Endothelial cell (in vitro differentiated cells): ENCODE measurements around the gene SFSWAP. TPM values are rescaled to one million over a fixed set of nuclear protein-coding genes. Genes with fewer than 3 reads are reported as not detected.

Experiments used
- DNase-seq: peaks from one replicate; pipeline ENCODE4 v3.0.0; 2021; ENCODE audit warnings: low spot score
- H3K27ac Mint-ChIP-seq: one replicate; pipeline ENCODE4 v1.8.0; 2021; ENCODE audit warnings: mixed read lengths, inconsistent platforms; ENCODE audit not compliant: unreplicated experiment
- H3K27me3 Mint-ChIP-seq: one replicate; pipeline ENCODE4 v1.8.0; 2021; ENCODE audit warnings: mild to moderate bottlenecking, moderate library complexity, mixed read lengths, inconsistent platforms; ENCODE audit not compliant: unreplicated experiment
- H3K36me3 Mint-ChIP-seq: one replicate; pipeline ENCODE4 v1.8.0; 2021; ENCODE audit warnings: mild to moderate bottlenecking, low read depth, mixed read lengths, inconsistent platforms; ENCODE audit not compliant: unreplicated experiment
- H3K4me1 Mint-ChIP-seq: one replicate; pipeline ENCODE4 v1.8.0; 2021; ENCODE audit warnings: mild to moderate bottlenecking, mixed read lengths, inconsistent platforms; ENCODE audit not compliant: unreplicated experiment
- H3K4me3 Mint-ChIP-seq: one replicate; pipeline ENCODE4 v1.8.0; 2021; ENCODE audit warnings: mild to moderate bottlenecking, mixed read lengths, inconsistent platforms; ENCODE audit not compliant: unreplicated experiment
- H3K9me3 Mint-ChIP-seq: one replicate; pipeline ENCODE4 v1.8.0; 2021; ENCODE audit warnings: mixed read lengths, inconsistent platforms; ENCODE audit not compliant: unreplicated experiment
- total RNA-seq: library from RNA; stranded (reverse); fragmentation: NEBNext Ultra II Directional; extraction: Animal tissue kit (Norgen Biotek cat#: 25700); gene quantifications from one replicate; pipeline ENCODE4 v1.2.1, GENCODE V29; 2021; ENCODE audit not compliant: unreplicated experiment
- TF ChIP-seq, protein P1 (sequence below): fragments of 200-600 bp; sonication (generic); IDR thresholded peaks from one replicate; pipeline ENCODE4 v1.5.0; 2021; ENCODE audit warnings: antibody characterized with exemption; ENCODE audit not compliant: unreplicated experiment

Gene SFSWAP
- total RNA-seq, 1 donor from 2014 or later: 56.3 TPM

- Mint-ChIP-seq H3K27me3 (no peaks in the 10 kb centered on the region), H3K9me3 (no peaks in the 10 kb centered on the region), H3K27ac (no peak overlapping the region), H3K36me3 (peaks cover 28% of the 10 kb centered on the region), H3K4me3 (no peak overlapping the region), H3K4me1 (peaks cover 3% of the 10 kb centered on the region)
- TF ChIP-seq, protein P1, sequence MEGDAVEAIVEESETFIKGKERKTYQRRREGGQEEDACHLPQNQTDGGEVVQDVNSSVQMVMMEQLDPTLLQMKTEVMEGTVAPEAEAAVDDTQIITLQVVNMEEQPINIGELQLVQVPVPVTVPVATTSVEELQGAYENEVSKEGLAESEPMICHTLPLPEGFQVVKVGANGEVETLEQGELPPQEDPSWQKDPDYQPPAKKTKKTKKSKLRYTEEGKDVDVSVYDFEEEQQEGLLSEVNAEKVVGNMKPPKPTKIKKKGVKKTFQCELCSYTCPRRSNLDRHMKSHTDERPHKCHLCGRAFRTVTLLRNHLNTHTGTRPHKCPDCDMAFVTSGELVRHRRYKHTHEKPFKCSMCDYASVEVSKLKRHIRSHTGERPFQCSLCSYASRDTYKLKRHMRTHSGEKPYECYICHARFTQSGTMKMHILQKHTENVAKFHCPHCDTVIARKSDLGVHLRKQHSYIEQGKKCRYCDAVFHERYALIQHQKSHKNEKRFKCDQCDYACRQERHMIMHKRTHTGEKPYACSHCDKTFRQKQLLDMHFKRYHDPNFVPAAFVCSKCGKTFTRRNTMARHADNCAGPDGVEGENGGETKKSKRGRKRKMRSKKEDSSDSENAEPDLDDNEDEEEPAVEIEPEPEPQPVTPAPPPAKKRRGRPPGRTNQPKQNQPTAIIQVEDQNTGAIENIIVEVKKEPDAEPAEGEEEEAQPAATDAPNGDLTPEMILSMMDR: no peak
- no peak for DNase-seq
Observed at GRCh38 chr12:131782061-131782460, 71.2 kb downstream of the SFSWAP start.

- Mint-ChIP-seq H3K27me3 (no peaks in the 10 kb centered on the region), H3K4me1 (peaks cover 3% of the 10 kb centered on the region), H3K4me3 (no peak overlapping the region), H3K9me3 (no peaks in the 10 kb centered on the region), H3K27ac (no peak overlapping the region), H3K36me3 (peaks cover 25% of the 10 kb centered on the region)
- TF ChIP-seq, protein P1: no peak
- DNase-seq: no peak
Observed at GRCh38 chr12:131783915-131784541, 73.1 kb downstream of the SFSWAP start.

- TF ChIP-seq, protein P1: no peak
- no peak for DNase-seq
- no peak overlapping the region for H3K4me3 Mint-ChIP-seq
- H3K4me1 Mint-ChIP-seq: peaks cover 3% of the 10 kb centered on the region
- no peaks in the 10 kb centered on the region for H3K9me3 Mint-ChIP-seq
- H3K36me3 Mint-ChIP-seq: peaks cover 31% of the 10 kb centered on the region
- peaks cover 5% of the 10 kb centered on the region for H3K27me3 Mint-ChIP-seq
- peak overlapping the region; percentile 39 for H3K27ac Mint-ChIP-seq
Observed at GRCh38 chr12:131784909-131785762, 74.2 kb downstream of the SFSWAP start.

GRCh38 chr12:131785763-131786330, 75.0 kb downstream of the SFSWAP start:
- H3K36me3 Mint-ChIP-seq: peaks cover 39% of the 10 kb centered on the region
- H3K27ac Mint-ChIP-seq: peak overlapping the region; percentile 15

More at GRCh38 chr12:131785763-131786330, 75.0 kb downstream of the SFSWAP start:
- peaks cover 3% of the 10 kb centered on the region for H3K4me1 Mint-ChIP-seq
- TF ChIP-seq, protein P1: no peak
- DNase-seq: no peak
- H3K9me3 Mint-ChIP-seq: no peaks in the 10 kb centered on the region
- peaks cover 7% of the 10 kb centered on the region for H3K27me3 Mint-ChIP-seq
- H3K4me3 Mint-ChIP-seq: no peak overlapping the region
